ENCODE results near the gene CLNK.
A peak's percentile ranks its signal among the peaks of the same experiment; 100 is the strongest.

CLNK gene

GRCh38 chr4:10691651-10692050 lies 7.1 kb upstream of the CLNK start:
- DNase-seq (ENCODE audit: low read depth) = peak; percentile 14
- H3K4me3 ChIP-seq (ENCODE audit: low read length) = no peak overlapping the region
- TF ChIP-seq, protein P1, sequence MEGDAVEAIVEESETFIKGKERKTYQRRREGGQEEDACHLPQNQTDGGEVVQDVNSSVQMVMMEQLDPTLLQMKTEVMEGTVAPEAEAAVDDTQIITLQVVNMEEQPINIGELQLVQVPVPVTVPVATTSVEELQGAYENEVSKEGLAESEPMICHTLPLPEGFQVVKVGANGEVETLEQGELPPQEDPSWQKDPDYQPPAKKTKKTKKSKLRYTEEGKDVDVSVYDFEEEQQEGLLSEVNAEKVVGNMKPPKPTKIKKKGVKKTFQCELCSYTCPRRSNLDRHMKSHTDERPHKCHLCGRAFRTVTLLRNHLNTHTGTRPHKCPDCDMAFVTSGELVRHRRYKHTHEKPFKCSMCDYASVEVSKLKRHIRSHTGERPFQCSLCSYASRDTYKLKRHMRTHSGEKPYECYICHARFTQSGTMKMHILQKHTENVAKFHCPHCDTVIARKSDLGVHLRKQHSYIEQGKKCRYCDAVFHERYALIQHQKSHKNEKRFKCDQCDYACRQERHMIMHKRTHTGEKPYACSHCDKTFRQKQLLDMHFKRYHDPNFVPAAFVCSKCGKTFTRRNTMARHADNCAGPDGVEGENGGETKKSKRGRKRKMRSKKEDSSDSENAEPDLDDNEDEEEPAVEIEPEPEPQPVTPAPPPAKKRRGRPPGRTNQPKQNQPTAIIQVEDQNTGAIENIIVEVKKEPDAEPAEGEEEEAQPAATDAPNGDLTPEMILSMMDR (conservative IDR thresholded peaks at IDR 0.05; ENCODE audit: low read depth, low read length) = no peak

DNA sequence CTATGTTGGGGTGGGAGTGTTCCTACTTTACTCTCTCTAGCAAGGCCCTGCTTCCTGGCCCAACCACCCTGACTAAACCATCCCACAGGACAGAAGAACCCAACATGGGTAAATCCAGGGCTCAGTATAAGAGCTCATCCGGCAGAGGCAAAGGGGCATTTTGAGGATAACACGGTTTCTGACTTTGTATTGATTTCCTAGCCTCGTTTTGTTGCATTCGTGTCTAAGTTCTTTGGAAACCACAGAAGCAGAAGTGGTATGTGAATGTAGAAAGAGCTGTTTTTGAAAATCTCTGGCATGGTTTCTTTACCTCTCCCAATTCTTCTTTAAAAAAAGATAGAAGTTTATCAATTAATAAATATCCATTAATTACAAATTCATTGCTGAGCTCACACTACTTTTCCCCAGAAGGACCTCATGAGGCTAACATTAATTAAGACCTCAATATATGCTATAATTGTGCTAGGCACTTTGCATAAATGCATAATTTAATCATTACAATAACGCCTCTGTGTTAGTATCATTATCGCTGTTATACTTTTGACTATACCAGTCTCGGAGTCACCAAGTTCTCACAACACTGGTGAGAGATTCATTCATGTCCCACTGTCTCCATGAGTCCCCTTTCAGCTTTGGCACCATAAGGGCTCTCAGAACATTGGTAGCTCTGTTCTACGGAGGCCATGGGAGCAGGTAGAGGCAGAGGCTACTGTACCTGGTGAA lies 5.8 kb upstream of the CLNK start:
- TF ChIP-seq, protein P1 (conservative IDR thresholded peaks at IDR 0.05; ENCODE audit: low read depth, low read length) = no peak
- DNase-seq (ENCODE audit: low read depth) = no peak
- H3K4me3 ChIP-seq (ENCODE audit: low read length) = no peak overlapping the region

GRCh38 chr4:10688846-10689245 lies 4.3 kb upstream of the CLNK start:
- DNase-seq (ENCODE audit: low read depth) = no peak
- no peak overlapping the region for H3K4me3 ChIP-seq (ENCODE audit: low read length)
- TF ChIP-seq, protein P1 (conservative IDR thresholded peaks at IDR 0.05; ENCODE audit: low read depth, low read length) = no peak

GRCh38 chr4:10688022-10688421 lies 3.5 kb upstream of the CLNK start:
- no peak for DNase-seq (ENCODE audit: low read depth)
- TF ChIP-seq, protein P1 (conservative IDR thresholded peaks at IDR 0.05; ENCODE audit: low read depth, low read length) = no peak
- H3K4me3 ChIP-seq (ENCODE audit: low read length) = no peak overlapping the region

- no peak for DNase-seq (ENCODE audit: low read depth)
- H3K4me3 ChIP-seq (ENCODE audit: low read length) = no peak overlapping the region
- TF ChIP-seq, protein P1 (conservative IDR thresholded peaks at IDR 0.05; ENCODE audit: low read depth, low read length) = no peak
Observed at GRCh38 chr4:10687526-10687925, 3.0 kb upstream of the CLNK start.

DNA sequence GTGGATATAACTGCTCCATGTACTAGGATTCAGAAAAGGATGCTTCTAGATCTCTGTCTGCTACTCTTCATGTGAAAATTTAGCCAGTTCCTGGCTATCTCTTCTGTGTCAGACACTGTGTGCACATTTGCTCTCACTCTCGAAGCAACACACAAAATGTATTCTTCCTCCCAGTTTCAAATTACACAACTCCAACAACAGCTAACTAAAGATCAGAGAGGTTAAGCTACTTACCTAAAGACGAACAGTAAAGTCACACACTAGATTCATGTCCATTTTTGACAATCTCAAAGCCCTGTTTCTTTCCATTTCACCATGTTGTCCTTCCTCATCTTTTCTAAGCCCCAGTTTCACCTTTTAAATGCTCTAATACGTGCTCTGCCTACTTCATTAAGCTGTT lies 2.2 kb downstream of the CLNK start:
- no peak overlapping the region for H3K4me3 ChIP-seq (ENCODE audit: low read length)
- TF ChIP-seq, protein P1 (conservative IDR thresholded peaks at IDR 0.05; ENCODE audit: low read depth, low read length) = no peak
- DNase-seq (ENCODE audit: low read depth) = no peak

DNA sequence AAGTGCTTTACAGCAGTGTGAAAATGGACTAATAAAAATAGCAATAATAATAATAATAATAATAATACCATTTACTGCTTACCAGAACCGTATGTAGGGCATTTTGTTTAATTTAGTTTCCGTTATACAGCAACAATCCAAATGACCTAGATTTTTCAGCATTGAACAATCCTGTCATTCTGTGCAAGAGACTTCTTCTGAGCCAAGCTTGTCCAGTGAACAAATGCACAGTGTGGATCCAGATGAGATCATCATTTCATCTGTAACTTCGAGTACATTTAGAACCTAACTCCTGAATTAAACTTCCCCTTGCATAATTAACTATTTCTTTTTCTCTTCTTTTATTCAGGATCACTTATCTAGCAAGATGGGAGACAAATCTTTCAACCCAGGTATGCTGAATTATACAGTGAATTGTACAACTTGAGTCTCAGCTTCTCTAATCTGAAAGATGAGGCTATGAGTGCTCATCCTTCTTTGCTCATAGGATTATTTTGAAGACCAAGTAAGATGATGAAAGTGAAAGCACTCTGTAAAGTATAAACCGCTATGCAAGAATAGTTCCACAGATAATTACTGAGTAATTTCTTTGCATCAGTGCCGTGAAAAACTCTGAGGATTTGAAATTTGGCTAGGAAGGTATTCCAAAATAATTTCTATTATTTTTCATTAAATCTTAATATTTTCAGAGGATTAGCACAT lies 6.6 kb downstream of the CLNK start:
- no peak overlapping the region for H3K4me3 ChIP-seq (ENCODE audit: low read length)
- no peak for DNase-seq (ENCODE audit: low read depth)
- TF ChIP-seq, protein P1 (conservative IDR thresholded peaks at IDR 0.05; ENCODE audit: low read depth, low read length) = no peak
